ENCODE results near the gene B4GALT1. TPM values are rescaled to one million over a fixed set of nuclear protein-coding genes. Genes with fewer than 3 reads are reported as not detected.
A peak's percentile ranks its signal among the peaks of the same experiment; 100 is the strongest.
"Not testable (repeated sequence)": the region's sequence is repeated elsewhere in the genome, so short reads cannot be mapped to it uniquely, and the experiment has no call there.

The B4GALT1 gene
- total and polyA plus RNA-seq, 12 donors, result 14.8 to 117 (median 42.6) TPM

- Histone ChIP-seq H3K4me3 (peak overlapping the region; percentile 45 to 100 (median 96)), H3K27ac (peak overlapping the region; percentile 92 to 100 (median 100)), H3K9me3 (no peaks in the 10 kb centered on the region), H3K27me3 (no peaks in the 10 kb centered on the region), H3K36me3 (no peaks in the 10 kb centered on the region), H3K4me1 (peaks cover 25 to 70% (median 63%) of the 10 kb centered on the region in 9 donors)
- WGBS, 2 donors, result 0 to 1% methylated on average over 51 of the region's 51 CpGs
- TF ChIP-seq, protein P1, sequence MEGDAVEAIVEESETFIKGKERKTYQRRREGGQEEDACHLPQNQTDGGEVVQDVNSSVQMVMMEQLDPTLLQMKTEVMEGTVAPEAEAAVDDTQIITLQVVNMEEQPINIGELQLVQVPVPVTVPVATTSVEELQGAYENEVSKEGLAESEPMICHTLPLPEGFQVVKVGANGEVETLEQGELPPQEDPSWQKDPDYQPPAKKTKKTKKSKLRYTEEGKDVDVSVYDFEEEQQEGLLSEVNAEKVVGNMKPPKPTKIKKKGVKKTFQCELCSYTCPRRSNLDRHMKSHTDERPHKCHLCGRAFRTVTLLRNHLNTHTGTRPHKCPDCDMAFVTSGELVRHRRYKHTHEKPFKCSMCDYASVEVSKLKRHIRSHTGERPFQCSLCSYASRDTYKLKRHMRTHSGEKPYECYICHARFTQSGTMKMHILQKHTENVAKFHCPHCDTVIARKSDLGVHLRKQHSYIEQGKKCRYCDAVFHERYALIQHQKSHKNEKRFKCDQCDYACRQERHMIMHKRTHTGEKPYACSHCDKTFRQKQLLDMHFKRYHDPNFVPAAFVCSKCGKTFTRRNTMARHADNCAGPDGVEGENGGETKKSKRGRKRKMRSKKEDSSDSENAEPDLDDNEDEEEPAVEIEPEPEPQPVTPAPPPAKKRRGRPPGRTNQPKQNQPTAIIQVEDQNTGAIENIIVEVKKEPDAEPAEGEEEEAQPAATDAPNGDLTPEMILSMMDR (IDR thresholded peaks at IDR 0.05), result no peak
- DNase-seq (peak; percentile 46 to 70), ATAC-seq (peak; percentile 1 to 61 (median 17))
- intact Hi-C loops (cut with DNase I), result loop anchor here in 7 of 10 donors (1.0 to 10.0 kb wide), 11 partner anchors 34 to 85 kb away; no protein-coding TSS in a partner anchor
Measured at GRCh38 chr9:33166231-33167083, 679 bp downstream of the B4GALT1 start.

DNA sequence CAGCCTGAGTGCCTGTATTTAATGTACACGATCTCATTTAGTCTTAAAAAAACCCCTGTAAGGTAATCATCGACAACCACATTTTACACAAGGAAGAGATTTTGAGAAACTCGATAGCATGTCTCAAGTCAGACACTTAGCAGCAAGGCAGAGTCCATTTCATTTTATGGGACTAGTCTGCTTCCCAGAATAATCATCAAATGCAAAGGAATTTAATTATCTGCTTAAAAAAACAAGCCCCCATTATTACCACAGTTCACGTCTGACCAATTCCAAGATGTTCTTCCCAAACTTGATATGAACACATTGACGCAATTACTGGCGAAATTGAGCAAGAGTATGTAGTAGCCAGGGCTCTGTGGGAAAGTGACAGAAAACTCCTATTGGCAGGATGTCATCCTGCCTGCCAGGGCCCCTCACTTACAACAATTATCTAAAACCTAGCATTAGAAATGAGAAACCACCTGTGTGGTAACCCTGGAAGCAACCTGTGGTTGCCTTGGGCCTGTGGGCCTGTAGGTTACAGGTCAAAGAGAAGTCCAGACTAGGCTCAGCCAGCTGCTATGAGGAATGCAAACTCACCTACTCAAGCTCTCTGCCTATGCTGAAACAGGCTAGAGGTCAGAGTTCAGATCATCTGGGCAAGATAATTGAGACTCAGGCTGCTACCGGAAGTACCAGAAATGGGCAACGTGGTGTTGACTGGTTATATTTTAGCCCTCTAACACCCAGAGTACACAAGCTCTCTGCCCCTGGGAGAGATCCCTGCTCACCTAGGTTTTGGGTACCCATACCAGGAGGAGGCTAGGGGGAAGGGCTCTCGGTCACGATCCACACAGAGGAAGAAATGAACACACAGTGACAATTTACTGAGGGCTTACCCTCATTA is 1.6 kb downstream of the B4GALT1 start:
- Histone ChIP-seq H3K4me1 (peaks cover 31 to 71% (median 63%) of the 10 kb centered on the region in 9 donors), H3K36me3 (no peaks in the 10 kb centered on the region), H3K9me3 (no peaks in the 10 kb centered on the region), H3K27ac (peak overlapping the region; percentile 92 to 100 (median 100)), H3K4me3 (peak overlapping the region; percentile 45 to 100 (median 96)), H3K27me3 (no peaks in the 10 kb centered on the region)
- 12 to 13% methylated on average over 10 of the region's 10 CpGs for WGBS, 2 donors
- TF ChIP-seq, protein P1 (IDR thresholded peaks at IDR 0.05), result no peak
- intact Hi-C loops (cut with DNase I), result loop anchor here in 7 of 10 donors (2.0 to 10.0 kb wide), 10 partner anchors 33 to 83 kb away; no protein-coding TSS in a partner anchor
- ATAC-seq, result peak in 5 of 8 donors; percentile 4 to 30 (median 6)
- DNase-seq, result peak in 1 of 2 donors; percentile 57

DNA sequence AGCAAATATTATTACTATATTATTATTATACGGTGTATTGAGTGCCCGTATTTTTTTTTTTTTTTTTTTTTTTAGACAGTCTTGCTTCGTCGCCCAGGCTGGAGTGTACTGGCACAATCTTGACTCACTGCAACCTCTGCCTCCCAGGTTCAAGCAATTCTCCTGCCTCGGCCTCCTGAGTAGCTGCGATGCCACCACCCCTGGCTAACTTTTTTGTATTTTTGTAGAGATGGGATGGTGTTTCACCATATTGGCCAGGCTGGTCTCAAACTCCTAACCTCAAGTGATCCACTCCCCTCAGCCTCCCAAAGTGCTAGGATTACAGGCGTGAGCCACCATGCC is 2.2 kb downstream of the B4GALT1 start:
- DNase-seq, H3K9me3 ChIP-seq, H3K27me3 ChIP-seq, ATAC-seq, H3K36me3 ChIP-seq: not testable (repeated sequence)
- WGBS, 2 donors, result 26 to 31% methylated on average over 7 of the region's 7 CpGs
- Histone ChIP-seq H3K27ac (peak overlapping the region; percentile 92 to 100 (median 100)), H3K4me3 (peak overlapping the region; percentile 12 to 100 (median 96)), H3K4me1 (peaks cover 34 to 76% (median 67%) of the 10 kb centered on the region in 9 donors)
- intact Hi-C loops (cut with DNase I), result loop anchor here in 7 of 10 donors (5.0 to 10.0 kb wide), 8 partner anchors 33 to 83 kb away; no protein-coding TSS in a partner anchor

GRCh38 chr9:33164138-33164809 is 2.9 kb downstream of the B4GALT1 start:
- peak in 1 of 2 donors; percentile 44 for DNase-seq
- WGBS, 2 donors, result 20 to 23% methylated on average over 11 of the region's 11 CpGs
- intact Hi-C loops (cut with DNase I), result loop anchor here in 1 of 10 donors (10.0 kb wide), 1 partner anchor 59 kb away; no protein-coding TSS in a partner anchor

More at GRCh38 chr9:33164138-33164809, 2.9 kb downstream of the B4GALT1 start:
- H3K27ac ChIP-seq, result peak overlapping the region; percentile 92 to 100 (median 100)
- H3K4me1 ChIP-seq, result peaks cover 40 to 82% (median 73%) of the 10 kb centered on the region in 9 donors
- peak in 6 of 8 donors; percentile 4 to 44 (median 12) for ATAC-seq
- peak overlapping the region; percentile 12 to 100 (median 96) for H3K4me3 ChIP-seq
- no peaks in the 10 kb centered on the region for H3K9me3 ChIP-seq
- TF ChIP-seq, protein P1 (IDR thresholded peaks at IDR 0.05), result no peak
- no peaks in the 10 kb centered on the region for H3K36me3 ChIP-seq
- H3K27me3 ChIP-seq, result no peaks in the 10 kb centered on the region

All from heart right ventricle (tissue), 16 donors.